ENCODE data around the gene FAM241A. TPM values are rescaled to one million over a fixed set of nuclear protein-coding genes. Genes with fewer than 3 reads are reported as not detected.
"Not testable (repeated sequence)": the region's sequence is repeated elsewhere in the genome, so short reads cannot be mapped to it uniquely, and the experiment has no call there.

FAM241A gene
- total RNA-seq, 1 donor from 2014 or later = 0.09 TPM

DNA sequence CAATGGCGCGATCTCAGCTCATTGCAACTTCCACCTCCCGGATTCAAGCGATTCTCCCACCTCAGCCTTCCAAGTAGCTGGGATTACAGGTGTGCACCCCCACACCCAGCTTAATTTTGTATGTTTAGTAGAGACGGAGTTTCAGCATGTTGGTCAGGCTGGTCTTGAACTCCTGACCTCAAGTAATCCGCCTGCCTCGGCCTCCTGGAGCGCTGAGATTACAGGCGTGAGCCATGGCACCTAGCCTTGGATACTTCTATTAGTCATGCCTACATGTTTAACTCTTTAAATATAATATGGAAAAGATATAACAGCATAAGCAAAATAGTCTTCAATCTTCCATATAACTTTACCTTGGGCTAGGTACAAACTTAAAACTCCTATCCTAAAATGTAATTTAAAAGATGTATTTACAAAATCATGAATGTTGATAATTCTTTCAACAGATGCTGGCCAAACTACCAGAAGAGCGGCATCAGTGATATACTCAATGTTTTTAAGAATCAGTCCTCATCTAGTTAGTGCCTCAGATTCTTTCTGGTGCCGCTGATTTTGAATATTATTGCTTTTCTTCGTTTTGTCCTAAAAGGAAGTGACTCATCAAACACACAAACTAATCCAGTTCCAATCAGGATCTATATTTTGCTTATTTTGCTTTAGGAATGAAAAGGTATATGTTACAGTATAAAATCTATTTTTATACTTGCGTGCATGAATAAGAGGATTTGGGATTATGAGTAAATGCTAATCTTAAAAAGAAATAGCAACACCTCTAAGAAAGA is 23.7 kb downstream of the FAM241A start:
- Mint-ChIP-seq H3K4me3 (no peak overlapping the region), H3K27me3 (ENCODE audit: low read depth) (no peaks in the 10 kb centered on the region), H3K36me3 (ENCODE audit: low read depth) (no peaks in the 10 kb centered on the region), H3K4me1 (no peaks in the 10 kb centered on the region), H3K9me3 (peaks cover 5% of the 10 kb centered on the region), H3K27ac (ENCODE audit: unreplicated experiment) (no peak overlapping the region)
- DNase-seq (ENCODE audit: low read depth, low spot score) = no peak
- TF ChIP-seq, protein P1, sequence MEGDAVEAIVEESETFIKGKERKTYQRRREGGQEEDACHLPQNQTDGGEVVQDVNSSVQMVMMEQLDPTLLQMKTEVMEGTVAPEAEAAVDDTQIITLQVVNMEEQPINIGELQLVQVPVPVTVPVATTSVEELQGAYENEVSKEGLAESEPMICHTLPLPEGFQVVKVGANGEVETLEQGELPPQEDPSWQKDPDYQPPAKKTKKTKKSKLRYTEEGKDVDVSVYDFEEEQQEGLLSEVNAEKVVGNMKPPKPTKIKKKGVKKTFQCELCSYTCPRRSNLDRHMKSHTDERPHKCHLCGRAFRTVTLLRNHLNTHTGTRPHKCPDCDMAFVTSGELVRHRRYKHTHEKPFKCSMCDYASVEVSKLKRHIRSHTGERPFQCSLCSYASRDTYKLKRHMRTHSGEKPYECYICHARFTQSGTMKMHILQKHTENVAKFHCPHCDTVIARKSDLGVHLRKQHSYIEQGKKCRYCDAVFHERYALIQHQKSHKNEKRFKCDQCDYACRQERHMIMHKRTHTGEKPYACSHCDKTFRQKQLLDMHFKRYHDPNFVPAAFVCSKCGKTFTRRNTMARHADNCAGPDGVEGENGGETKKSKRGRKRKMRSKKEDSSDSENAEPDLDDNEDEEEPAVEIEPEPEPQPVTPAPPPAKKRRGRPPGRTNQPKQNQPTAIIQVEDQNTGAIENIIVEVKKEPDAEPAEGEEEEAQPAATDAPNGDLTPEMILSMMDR (conservative IDR thresholded peaks at IDR 0.05) = no peak

DNA sequence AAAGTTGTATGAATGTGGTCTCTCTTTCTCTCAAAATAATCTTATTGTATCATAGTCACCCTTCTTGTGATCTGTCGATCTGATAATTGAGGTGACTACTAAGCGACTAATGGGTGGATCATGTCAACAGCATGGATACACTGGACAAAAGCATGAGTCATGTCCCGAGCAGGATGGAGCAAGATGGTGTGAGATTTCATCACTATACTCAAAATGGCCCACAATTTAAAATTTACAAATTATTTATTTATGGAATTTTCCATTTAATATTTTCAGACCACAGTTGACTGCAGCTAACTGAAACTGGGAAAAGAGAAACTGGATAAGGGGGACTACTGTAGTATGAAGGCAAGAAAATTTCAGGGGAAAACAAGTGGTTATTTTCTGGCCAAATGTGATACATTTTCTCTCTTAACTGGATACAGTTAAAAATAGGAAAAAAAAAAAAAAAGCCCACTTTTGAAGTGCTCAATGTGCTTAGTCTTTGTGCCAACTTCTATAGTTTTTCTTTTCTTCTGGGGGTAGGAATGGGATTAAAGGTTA is 25.3 kb downstream of the FAM241A start:
- Mint-ChIP-seq H3K27me3 (ENCODE audit: low read depth) (no peaks in the 10 kb centered on the region), H3K27ac (ENCODE audit: unreplicated experiment) (no peak overlapping the region), H3K4me1 (no peaks in the 10 kb centered on the region), H3K4me3 (no peak overlapping the region), H3K36me3 (ENCODE audit: low read depth) (no peaks in the 10 kb centered on the region), H3K9me3 (peaks cover 1% of the 10 kb centered on the region)
- DNase-seq (ENCODE audit: low read depth, low spot score) = no peak
- TF ChIP-seq, protein P1 (conservative IDR thresholded peaks at IDR 0.05) = no peak

DNA sequence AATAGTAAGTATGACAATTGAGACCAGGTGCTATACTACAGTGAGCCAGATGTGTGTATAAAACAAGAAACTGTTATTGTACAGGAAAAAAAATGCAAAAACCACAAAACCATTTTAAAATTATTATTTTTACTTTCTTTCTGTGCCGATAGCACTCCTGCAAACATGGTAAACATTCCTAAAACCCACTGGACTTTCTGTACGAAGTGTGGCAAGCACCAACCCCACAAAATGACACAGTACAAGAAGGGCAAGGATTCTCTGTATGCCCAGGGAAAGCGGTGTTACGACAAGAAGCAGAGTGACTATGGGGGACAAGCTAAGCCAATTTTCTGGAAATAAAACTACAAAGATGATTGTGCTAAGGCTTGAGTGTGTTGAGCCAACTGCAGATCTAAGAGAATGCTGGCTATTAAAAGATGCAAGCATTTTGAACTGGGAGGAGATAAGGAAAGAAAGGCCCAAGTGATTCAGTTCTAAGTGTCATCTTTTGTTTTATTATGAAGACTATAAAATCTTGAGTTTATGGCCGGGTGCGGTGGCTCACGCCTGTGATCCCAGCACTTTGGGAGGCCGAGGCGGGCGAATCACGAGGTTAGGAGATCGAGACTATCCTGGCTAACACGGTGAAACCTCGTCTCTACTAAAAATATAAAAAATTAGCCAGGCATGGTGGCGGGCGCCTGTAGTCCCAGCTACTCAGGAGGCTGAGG is 26.0 kb downstream of the FAM241A start:
- H3K27me3 Mint-ChIP-seq (ENCODE audit: low read depth); H3K36me3 Mint-ChIP-seq (ENCODE audit: low read depth); DNase-seq (ENCODE audit: low read depth, low spot score); H3K9me3 Mint-ChIP-seq; H3K4me1 Mint-ChIP-seq; H3K27ac Mint-ChIP-seq (ENCODE audit: unreplicated experiment); H3K4me3 Mint-ChIP-seq: not testable (repeated sequence)

DNA sequence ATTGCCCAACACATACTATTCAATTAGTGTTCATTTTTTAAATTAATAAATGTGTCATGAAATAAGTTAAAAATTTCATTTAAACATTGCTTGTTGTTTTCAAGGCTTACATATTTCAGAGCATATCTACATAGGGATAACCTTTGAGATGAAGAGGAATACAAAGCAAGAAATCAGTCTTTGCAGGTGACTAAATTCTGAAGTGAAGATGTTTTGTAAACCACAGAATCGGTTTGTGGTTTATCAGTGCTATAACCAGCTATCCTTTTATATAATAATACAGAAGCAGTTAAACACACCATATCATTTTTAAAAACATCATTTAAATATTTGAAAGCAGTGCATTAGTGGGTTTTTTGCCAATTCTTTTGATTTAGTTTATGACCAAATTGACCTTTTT is 26.9 kb downstream of the FAM241A start:
- DNase-seq (ENCODE audit: low read depth, low spot score) = no peak
- Mint-ChIP-seq H3K36me3 (ENCODE audit: low read depth) (no peaks in the 10 kb centered on the region), H3K27me3 (ENCODE audit: low read depth) (no peaks in the 10 kb centered on the region), H3K9me3 (no peaks in the 10 kb centered on the region), H3K27ac (ENCODE audit: unreplicated experiment) (no peak overlapping the region), H3K4me1 (no peaks in the 10 kb centered on the region), H3K4me3 (no peak overlapping the region)
- TF ChIP-seq, protein P1 (conservative IDR thresholded peaks at IDR 0.05) = no peak

DNA sequence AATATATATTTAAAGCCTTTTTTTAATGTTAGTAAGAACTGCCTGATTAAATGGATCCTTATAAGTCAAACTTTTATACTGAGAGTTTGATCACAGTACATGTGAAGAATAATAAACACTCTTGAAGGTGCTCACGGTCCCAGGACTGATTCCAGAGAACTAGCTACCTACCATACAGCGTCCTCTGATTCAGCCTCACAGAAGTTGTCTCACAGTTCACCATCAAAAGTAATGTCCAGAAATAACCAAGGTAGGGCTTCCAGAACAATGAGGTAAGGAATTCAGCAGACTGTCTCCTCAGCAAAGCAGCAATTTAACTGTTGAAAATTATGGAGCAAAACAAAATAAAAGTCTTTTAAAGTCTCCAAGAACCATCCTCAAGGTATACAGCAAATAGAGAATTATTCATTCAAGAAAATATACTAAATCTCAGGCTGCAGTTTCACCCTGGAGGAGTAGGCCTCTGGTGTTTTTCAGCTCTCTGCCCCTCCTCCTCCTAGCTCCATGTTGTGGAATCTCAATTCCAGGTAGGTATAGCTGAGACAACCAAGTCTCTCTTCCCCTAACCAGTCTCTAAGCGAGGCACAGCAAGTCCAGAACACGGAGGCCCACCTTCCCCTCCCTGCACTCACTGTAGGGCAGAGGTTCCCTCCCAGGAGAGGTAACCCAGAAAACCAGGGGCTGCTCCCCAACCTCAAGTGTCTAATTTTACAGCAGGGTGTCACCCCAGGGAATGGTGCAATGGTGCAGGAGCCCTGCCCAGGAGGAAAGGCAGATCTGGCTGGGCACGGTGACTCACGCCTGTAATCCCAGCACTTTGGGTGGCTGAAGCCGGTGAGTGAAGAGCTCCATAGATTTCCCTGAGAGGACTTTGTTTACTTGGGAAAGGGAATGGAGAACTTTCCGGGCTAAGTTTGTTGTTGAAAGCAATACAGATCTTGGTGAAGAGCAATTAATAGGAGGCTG is 28.6 kb downstream of the FAM241A start:
- Mint-ChIP-seq H3K36me3 (ENCODE audit: low read depth) (no peaks in the 10 kb centered on the region), H3K4me1 (no peaks in the 10 kb centered on the region), H3K27me3 (ENCODE audit: low read depth) (peaks cover 5% of the 10 kb centered on the region), H3K9me3 (no peaks in the 10 kb centered on the region), H3K4me3 (no peak overlapping the region), H3K27ac (ENCODE audit: unreplicated experiment) (no peak overlapping the region)
- DNase-seq (ENCODE audit: low read depth, low spot score) = no peak
- TF ChIP-seq, protein P1 (conservative IDR thresholded peaks at IDR 0.05) = no peak
